SU-DHL-6 (cell line): ENCODE measurements around the gene DOCK1.

ENCODE experiments used
- CTCF ChIP-seq: fragments of 200-600 bp; sonication (generic); IDR thresholded peaks from one replicate; pipeline ENCODE4 v1.5.1; 2017; ENCODE audit warnings: antibody characterized with exemption, mild to moderate bottlenecking, low read length, moderate library complexity; ENCODE audit not compliant: insufficient read depth, poor library complexity, severe bottlenecking
- EZH2phosphoT487 ChIP-seq: fragments of 200-600 bp; sonication (generic), shearing (Covaris generic); conservative IDR thresholded peaks from 2 replicates; pipeline ENCODE4 v1.6.1; 2018; ENCODE audit warnings: mild to moderate bottlenecking, antibody characterized with exemption, low read length, moderate library complexity, mixed read lengths

DNA sequence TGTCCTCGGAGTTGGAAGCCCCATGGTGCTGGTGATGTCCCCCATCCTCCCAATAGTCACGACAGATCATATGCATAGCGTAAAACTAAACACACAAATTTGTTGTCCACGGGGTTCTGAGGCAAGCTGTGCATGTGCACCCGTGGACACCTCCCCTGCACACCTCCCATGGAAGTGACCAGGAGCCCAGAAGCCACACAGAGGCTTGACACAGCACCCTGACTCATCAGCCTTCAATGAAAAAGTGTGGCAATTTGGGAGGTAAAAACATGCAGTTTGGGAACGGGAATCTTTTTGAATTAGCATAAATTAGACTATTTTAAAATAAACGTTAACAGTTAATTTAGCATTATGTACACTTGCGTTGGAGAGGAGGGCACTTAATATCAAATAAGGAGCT lies 554.7 kb downstream of the DOCK1 start:
- TF ChIP-seq CTCF (no peak), EZH2phosphoT487 (no peak)
